Calu3 (cell line): ENCODE results near the gene RPS25. TPM values are rescaled to one million over a fixed set of nuclear protein-coding genes. Genes with fewer than 3 reads are reported as not detected.
"Not testable (repeated sequence)": the region's sequence is repeated elsewhere in the genome, so short reads cannot be mapped to it uniquely, and the experiment has no call there.

ENCODE experiments used
- BruUV-seq: library from RNA; stranded (reverse); fragments of 400-500 nt; replicated peaks from 2 replicates; lab custom pipeline; 2021; lab: Mats Ljungman, UMichigan
- CTCF ChIA-PET: fragments of 300-600 bp; sonication (Branson Sonifier 250); formaldehyde crosslinking; loops from one replicate; lab custom pipeline; 2022; ENCODE audit warnings: antibody characterized with exemption; lab: Charles Lee
- DNase-seq: peaks from one replicate; pipeline ENCODE4 v3.0.0; 2022
- H3K27ac Mint-ChIP-seq: one replicate; pipeline ENCODE4 v1.8.0; 2022; ENCODE audit warnings: mixed read lengths; ENCODE audit not compliant: unreplicated experiment
- H3K27me3 Mint-ChIP-seq: one replicate; pipeline ENCODE4 v1.8.0; 2022; ENCODE audit warnings: mixed read lengths; ENCODE audit not compliant: unreplicated experiment
- H3K36me3 Mint-ChIP-seq: one replicate; pipeline ENCODE4 v1.8.0; 2022; ENCODE audit warnings: mild to moderate bottlenecking, moderate library complexity, mixed read lengths; ENCODE audit not compliant: insufficient read depth, unreplicated experiment
- H3K4me1 Mint-ChIP-seq: one replicate; pipeline ENCODE4 v1.8.0; 2022; ENCODE audit warnings: mild to moderate bottlenecking, low read depth, mixed read lengths; ENCODE audit not compliant: unreplicated experiment
- H3K4me3 Mint-ChIP-seq: one replicate; pipeline ENCODE4 v1.8.0; 2022; ENCODE audit warnings: mild to moderate bottlenecking, low read depth, moderate library complexity, mixed read lengths; ENCODE audit not compliant: unreplicated experiment
- H3K9me3 Mint-ChIP-seq: one replicate; pipeline ENCODE4 v1.8.0; 2022; ENCODE audit warnings: low read depth, mixed read lengths; ENCODE audit not compliant: unreplicated experiment
- CTCF ChIP-seq: fragments of 200-600 bp; IDR thresholded peaks from one replicate; pipeline ENCODE4 v1.8.0; 2022; ENCODE audit warnings: antibody characterized with exemption; ENCODE audit not compliant: unreplicated experiment
- intact Hi-C: fragments of 100-400 bp; cut with micrococcal nuclease; formaldehyde crosslinking; loops from one replicate; pipeline ENCODE4 v1.10.0; 2022; ENCODE audit not compliant: unreplicated experiment
- total RNA-seq: library from RNA; stranded (reverse); gene quantifications from 2 replicates; pipeline ENCODE4 v1.2.3, GENCODE V29; 2022

Gene RPS25
- total RNA-seq, 1 experiment from 2014 or later: 510 TPM

GRCh38 chr11:119038884-119039283, 20.7 kb upstream of the RPS25 start:
- no peaks in the 10 kb centered on the region for H3K27me3 Mint-ChIP-seq
- H3K36me3 Mint-ChIP-seq: no peaks in the 10 kb centered on the region
- intact Hi-C loops: no loop called here
- CTCF ChIA-PET: no interaction called here
- no peak for TF ChIP-seq CTCF
- no peak for DNase-seq
- H3K4me3 Mint-ChIP-seq: no peak overlapping the region
- H3K4me1 Mint-ChIP-seq: no peaks in the 10 kb centered on the region
- no TSS peak for BruUV-seq
- no peak overlapping the region for H3K27ac Mint-ChIP-seq
- H3K9me3 Mint-ChIP-seq: no peaks in the 10 kb centered on the region

GRCh38 chr11:119034813-119035212, 16.7 kb upstream of the RPS25 start:
- intact Hi-C loops: no loop called here
- H3K36me3 Mint-ChIP-seq: peaks cover 4% of the 10 kb centered on the region
- TF ChIP-seq CTCF: no peak

GRCh38 chr11:119033421-119033820, 15.3 kb upstream of the RPS25 start:
- BruUV-seq, H3K9me3 Mint-ChIP-seq, DNase-seq, intact Hi-C loops, H3K27ac Mint-ChIP-seq, H3K27me3 Mint-ChIP-seq, H3K4me3 Mint-ChIP-seq: not testable (repeated sequence)
- Mint-ChIP-seq H3K36me3 (peaks cover 16% of the 10 kb centered on the region), H3K4me1 (peaks cover 16% of the 10 kb centered on the region)
- CTCF ChIA-PET: interaction anchor here (0.6 to 0.7 kb wide), 6 partner anchors 9 to 1493 kb away, joined by 3 to 14 read pairs (median 5); no protein-coding TSS in a partner anchor

More at GRCh38 chr11:119034813-119035212, 16.7 kb upstream of the RPS25 start:
- no TSS peak for BruUV-seq
- Mint-ChIP-seq H3K9me3 (no peaks in the 10 kb centered on the region), H3K27me3 (no peaks in the 10 kb centered on the region), H3K4me3 (no peak overlapping the region), H3K4me1 (peaks cover 2% of the 10 kb centered on the region), H3K27ac (no peak overlapping the region)
- no peak for DNase-seq
- CTCF ChIA-PET: no interaction called here

GRCh38 chr11:119031912-119032280, 13.8 kb upstream of the RPS25 start:
- CTCF ChIA-PET: interaction anchor here (1.3 kb wide), 1 partner anchor 10 kb away, joined by 4 read pairs; no protein-coding TSS in a partner anchor
- TF ChIP-seq CTCF: no peak
- Mint-ChIP-seq H3K27ac (no peak overlapping the region), H3K36me3 (peaks cover 16% of the 10 kb centered on the region), H3K4me1 (peaks cover 24% of the 10 kb centered on the region), H3K27me3 (no peaks in the 10 kb centered on the region), H3K4me3 (no peak overlapping the region), H3K9me3 (no peaks in the 10 kb centered on the region)
- no TSS peak for BruUV-seq
- no peak for DNase-seq
- intact Hi-C loops: no loop called here

GRCh38 chr11:119030329-119031047, 12.3 kb upstream of the RPS25 start, which contains the start of gene SLC37A4:
TSS of gene SLC37A4 (minus strand) at chr11:119030877.
- CTCF ChIA-PET: interaction anchor here (0.6 to 1.3 kb wide), 2 partner anchors 11 to 264 kb away, joined by 3 to 4 read pairs; no protein-coding TSS in a partner anchor
- peaks cover 24% of the 10 kb centered on the region for H3K4me1 Mint-ChIP-seq

More at GRCh38 chr11:119030329-119031047, 12.3 kb upstream of the RPS25 start, which contains the start of gene SLC37A4:
- H3K36me3 Mint-ChIP-seq: peaks cover 18% of the 10 kb centered on the region
- no peaks in the 10 kb centered on the region for H3K9me3 Mint-ChIP-seq
- BruUV-seq: no TSS peak
- H3K27me3 Mint-ChIP-seq: no peaks in the 10 kb centered on the region
- intact Hi-C loops: no loop called here
- peak; percentile 61 for TF ChIP-seq CTCF
- H3K4me3 Mint-ChIP-seq: peak within 1 kb of the TSS; percentile 76
- peak within 1 kb of the TSS; percentile 50 for H3K27ac Mint-ChIP-seq
- peak; percentile 97 for DNase-seq
